Endothelial cell of umbilical vein (primary cell): ENCODE results near the gene MITF. TPM values are rescaled to one million over a fixed set of nuclear protein-coding genes. Genes with fewer than 3 reads are reported as not detected.

Experiments used
- BruUV-seq: library from RNA; stranded (reverse); fragments of 400-500 nt; replicated peaks from 2 replicates; lab custom pipeline; 2021; lab: Mats Ljungman, UMichigan
- CTCF ChIA-PET: fragments of 300-600, 350-600 bp; sonication (Branson Sonifier 250); formaldehyde crosslinking; loops from one replicate; lab custom pipeline; 2021; ENCODE audit warnings: antibody characterized with exemption, inconsistent platforms; lab: Charles Lee
- POLR2A ChIA-PET: fragments of 300-600, 350-600 bp; sonication (Branson Sonifier 250); formaldehyde crosslinking; loops from one replicate; lab custom pipeline; 2021; ENCODE audit warnings: antibody characterized with exemption, inconsistent platforms; lab: Charles Lee
- DNase-seq: peaks from one replicate; pipeline ENCODE4 v3.0.0-alpha.2; 2011; ENCODE audit warnings: low read depth, low spot score
- FAIRE-seq: peaks from 2 replicates; lab custom pipeline; 2011; peaks lifted over from hg19 to GRCh38; lab: Jason Lieb, UNC
- H2AFZ ChIP-seq: 2 replicates; pipeline ENCODE4 v1.6.0; 2012; ENCODE audit warnings: low read depth, low read length, control low read depth, inconsistent platforms
- H3K27ac ChIP-seq: 2 replicates; pipeline ENCODE4 v1.5.1; 2011; ENCODE audit warnings: low read depth, mild to moderate bottlenecking, control low read depth, low read length, moderate library complexity; ENCODE audit not compliant: insufficient read depth
- H3K27me3 ChIP-seq, 2 experiments: 2 replicates each; pipeline versions ENCODE4 v1.6.0 to v1.6.1; 2011; ENCODE audit warnings: low read length in 2 of 2, mixed read lengths in 1 of 2; ENCODE audit not compliant: control insufficient read depth in 2 of 2, insufficient read depth in 2 of 2
- H3K36me3 ChIP-seq, 2 experiments: 2 replicates in 1 of 2; 3 replicates in 1 of 2; pipeline ENCODE4 v1.5.1; 2011; ENCODE audit warnings: low read length in 2 of 2, mild to moderate bottlenecking in 1 of 2, moderate library complexity in 1 of 2; ENCODE audit not compliant: control insufficient read depth in 2 of 2, insufficient read depth in 2 of 2; ENCODE audit errors: extremely low read depth in 1 of 2
- H3K4me1 ChIP-seq: 3 replicates; pipeline ENCODE4 v1.5.1; 2011; ENCODE audit warnings: mild to moderate bottlenecking, low read length; ENCODE audit not compliant: control insufficient read depth, insufficient read depth; ENCODE audit errors: extremely low read depth
- H3K4me2 ChIP-seq: 2 replicates; pipeline ENCODE4 v1.6.1; 2011; ENCODE audit warnings: low read length, control low read depth, mixed read lengths; ENCODE audit not compliant: insufficient read depth
- H3K4me3 ChIP-seq, 3 experiments: fragments of 200-600 bp in 1 of 3; sonication (generic), shearing (Covaris generic) in 1 of 3; replicated peaks in 1 of 3; 2 replicates each; pipeline ENCODE4 v1.5.1; 2011 to 2016; ENCODE audit warnings: control low read depth in 3 of 3, low read length in 3 of 3, mild to moderate bottlenecking in 2 of 3, inconsistent platforms in 1 of 3, low read depth in 1 of 3, moderate library complexity in 1 of 3; ENCODE audit not compliant: insufficient read depth in 1 of 3
- H3K79me2 ChIP-seq: 2 replicates; pipeline ENCODE4 v1.6.0; 2012; ENCODE audit warnings: low read length, inconsistent platforms; ENCODE audit not compliant: control insufficient read depth, insufficient read depth
- H3K9ac ChIP-seq: replicated peaks from 2 replicates; pipeline ENCODE3; 2011; ENCODE audit warnings: low read length, control low read depth; ENCODE audit not compliant: insufficient read depth; ENCODE audit errors: extremely low read depth
- H3K9me1 ChIP-seq: replicated peaks from 3 replicates; pipeline ENCODE4 v1.6.0; 2011; ENCODE audit warnings: mild to moderate bottlenecking, low read length; ENCODE audit not compliant: control insufficient read depth, insufficient read depth; ENCODE audit errors: extremely low read depth
- H3K9me3 ChIP-seq: replicated peaks from 2 replicates; pipeline ENCODE4 v1.5.1; 2012; ENCODE audit warnings: low read length, inconsistent platforms; ENCODE audit not compliant: control insufficient read depth, insufficient read depth
- H4K20me1 ChIP-seq: replicated peaks from 2 replicates; pipeline ENCODE3; 2011; ENCODE audit warnings: mild to moderate bottlenecking, low read length; ENCODE audit not compliant: control insufficient read depth, insufficient read depth; ENCODE audit errors: extremely low read depth
- EZH2 ChIP-seq: IDR thresholded peaks from 2 replicates; pipeline ENCODE4 v1.6.1; 2012; ENCODE audit warnings: borderline replicate concordance, low read depth, mild to moderate bottlenecking, moderate library complexity, low read length, inconsistent platforms; ENCODE audit not compliant: severe bottlenecking
- FOS ChIP-seq: IDR thresholded peaks from 2 replicates; pipeline ENCODE4 v1.6.1; 2011; ENCODE audit warnings: mild to moderate bottlenecking, low read length, moderate library complexity, borderline replicate concordance; ENCODE audit not compliant: insufficient read depth
- GATA2 ChIP-seq: IDR thresholded peaks from 2 replicates; pipeline ENCODE4 v1.7.0; 2011; ENCODE audit warnings: low read depth, mild to moderate bottlenecking, moderate library complexity, mixed read lengths, low read length; ENCODE audit not compliant: insufficient read length, insufficient read depth
- JUN ChIP-seq: IDR thresholded peaks from 2 replicates; pipeline ENCODE4 v1.6.1; 2011; ENCODE audit warnings: borderline replicate concordance, low read depth; ENCODE audit not compliant: insufficient read length, insufficient read depth
- MYC ChIP-seq: IDR thresholded peaks from one replicate; pipeline ENCODE4 v1.6.1; 2011; ENCODE audit warnings: mild to moderate bottlenecking, low read depth, low read length
- POLR2A ChIP-seq: IDR thresholded peaks from 2 replicates; pipeline ENCODE4 v1.6.1; 2012; ENCODE audit warnings: low read depth, mild to moderate bottlenecking, control low read depth, low read length
- POLR2AphosphoS5 ChIP-seq: IDR thresholded peaks from 2 replicates; pipeline ENCODE4 v1.6.1; 2012; ENCODE audit warnings: low read depth, mild to moderate bottlenecking, control low read depth, low read length, moderate library complexity; ENCODE audit not compliant: insufficient read depth
- dilution Hi-C: fragments of 300-500 bp; cut with MboI; formaldehyde crosslinking; loops from one replicate; pipeline ENCODE4 v1.15.0; 2019; ENCODE audit warnings: low sequenced_read_pairs; ENCODE audit not compliant: extremely low pct_ligation_motif_present
- intact Hi-C: fragments of 100-400 bp; cut with micrococcal nuclease; formaldehyde crosslinking; loops from one replicate; pipeline ENCODE4 v1.10.0; 2022
- polyA plus RNA-seq, 4 experiments: library from polyadenylated mRNA; depleted of rRNA in 3 of 4; stranded (reverse) in 3 of 4; unstranded in 1 of 4; fragments of >200 nt; gene quantifications; 2 replicates each; pipeline versions ENCODE4 v1.2.1 to v1.2.3, GENCODE V29; 2011 to 2012; ENCODE audit warnings: missing spikeins in 1 of 4
- total RNA-seq: library from RNA; stranded (reverse); gene quantifications from 2 replicates; pipeline ENCODE4 v1.2.3, GENCODE V29; 2021
- TF ChIP-seq, protein P1 (sequence below): IDR thresholded peaks from 2 replicates; pipeline ENCODE4 v1.6.1; 2011; ENCODE audit not compliant: insufficient read depth, insufficient read length
- TF ChIP-seq, protein P2 (sequence below), 2 donors: IDR thresholded peaks; 1 replicate in 1 of 2; 2 replicates in 1 of 2; pipeline ENCODE4 v1.5.1; 2011; ENCODE audit warnings: low read length in 2 of 2, mild to moderate bottlenecking in 2 of 2, moderate library complexity in 2 of 2, control low read depth in 1 of 2, inconsistent platforms in 1 of 2, low read depth in 1 of 2; ENCODE audit not compliant: insufficient read depth in 1 of 2; ENCODE audit errors: extremely low read depth in 1 of 2

Gene MITF
- total and polyA plus RNA-seq, 2 donors (not counting 3 experiments of a cell fraction or from before 2014, with no cell fraction given), result 1.6 to 2.5 TPM

DNA sequence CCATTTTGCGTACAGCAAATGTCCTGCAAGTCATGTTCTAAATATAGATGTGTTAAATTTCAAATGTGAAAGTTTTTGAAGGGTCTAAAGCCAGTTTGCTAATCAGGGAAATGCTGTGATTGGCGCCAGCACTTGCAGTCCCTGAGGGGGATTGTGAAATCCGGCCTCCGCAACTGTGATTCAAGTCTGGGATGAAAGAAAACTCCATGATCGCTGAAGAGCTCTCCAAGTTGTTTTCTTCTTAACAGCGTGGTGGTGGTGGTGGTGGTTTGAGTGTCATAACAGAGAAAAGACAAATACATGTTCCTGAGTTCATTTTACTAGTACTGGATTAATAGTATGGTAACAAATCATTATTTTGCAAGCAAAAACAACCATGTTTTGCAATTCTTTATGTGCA lies 51.8 kb downstream of the MITF start:
- ChIA-PET POLR2A (no interaction called here), CTCF (interaction anchor here (1.3 to 5.8 kb wide), 6 partner anchors 15 to 157 kb away, joined by 4 to 174 read pairs (median 6); no protein-coding TSS in a partner anchor)
- dilution Hi-C loops, result no loop called here
- DNase-seq (no peak), FAIRE-seq (no peak)
- no peak for TF ChIP-seq FOS
- no peak for TF ChIP-seq MYC
- TF ChIP-seq, protein P1, sequence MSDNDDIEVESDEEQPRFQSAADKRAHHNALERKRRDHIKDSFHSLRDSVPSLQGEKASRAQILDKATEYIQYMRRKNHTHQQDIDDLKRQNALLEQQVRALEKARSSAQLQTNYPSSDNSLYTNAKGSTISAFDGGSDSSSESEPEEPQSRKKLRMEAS, result no peak
- no peak for TF ChIP-seq EZH2
- TF ChIP-seq GATA2, result no peak
- no peak for TF ChIP-seq POLR2AphosphoS5
- TF ChIP-seq JUN, result no peak
- TF ChIP-seq, protein P2, sequence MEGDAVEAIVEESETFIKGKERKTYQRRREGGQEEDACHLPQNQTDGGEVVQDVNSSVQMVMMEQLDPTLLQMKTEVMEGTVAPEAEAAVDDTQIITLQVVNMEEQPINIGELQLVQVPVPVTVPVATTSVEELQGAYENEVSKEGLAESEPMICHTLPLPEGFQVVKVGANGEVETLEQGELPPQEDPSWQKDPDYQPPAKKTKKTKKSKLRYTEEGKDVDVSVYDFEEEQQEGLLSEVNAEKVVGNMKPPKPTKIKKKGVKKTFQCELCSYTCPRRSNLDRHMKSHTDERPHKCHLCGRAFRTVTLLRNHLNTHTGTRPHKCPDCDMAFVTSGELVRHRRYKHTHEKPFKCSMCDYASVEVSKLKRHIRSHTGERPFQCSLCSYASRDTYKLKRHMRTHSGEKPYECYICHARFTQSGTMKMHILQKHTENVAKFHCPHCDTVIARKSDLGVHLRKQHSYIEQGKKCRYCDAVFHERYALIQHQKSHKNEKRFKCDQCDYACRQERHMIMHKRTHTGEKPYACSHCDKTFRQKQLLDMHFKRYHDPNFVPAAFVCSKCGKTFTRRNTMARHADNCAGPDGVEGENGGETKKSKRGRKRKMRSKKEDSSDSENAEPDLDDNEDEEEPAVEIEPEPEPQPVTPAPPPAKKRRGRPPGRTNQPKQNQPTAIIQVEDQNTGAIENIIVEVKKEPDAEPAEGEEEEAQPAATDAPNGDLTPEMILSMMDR (IDR thresholded peaks at IDR 0.05; ENCODE audit: extremely low read depth in 1 of 2, insufficient read depth in 1 of 2, low read depth in 1 of 2, low read length in 2 of 2), result no peak
- TF ChIP-seq POLR2A, result no peak
- H3K36me3 ChIP-seq, result no peaks in the 10 kb centered on the region
- H3K9ac ChIP-seq, result no peak overlapping the region
- H3K4me3 ChIP-seq, result no peak overlapping the region
- H4K20me1 ChIP-seq, result no peaks in the 10 kb centered on the region
- H3K79me2 ChIP-seq, result no peaks in the 10 kb centered on the region
- no peaks in the 10 kb centered on the region for H3K27me3 ChIP-seq
- intact Hi-C loops, result loop anchor here (5.0 to 10.0 kb wide), 2 partner anchors 156 to 336 kb away; no protein-coding TSS in a partner anchor
- H3K9me3 ChIP-seq, result no peaks in the 10 kb centered on the region
- no peaks in the 10 kb centered on the region for H3K9me1 ChIP-seq
- H2AFZ ChIP-seq, result no peak overlapping the region
- H3K27ac ChIP-seq, result no peak overlapping the region
- BruUV-seq, result no TSS peak
- H3K4me1 ChIP-seq, result peaks cover 22% of the 10 kb centered on the region
- no peak overlapping the region for H3K4me2 ChIP-seq
